ENCODE results near the gene IL17F. TPM values are rescaled to one million over a fixed set of nuclear protein-coding genes. Genes with fewer than 3 reads are reported as not detected.

IL17F gene
- total and polyA plus RNA-seq, 9 donors = not detected

DNA sequence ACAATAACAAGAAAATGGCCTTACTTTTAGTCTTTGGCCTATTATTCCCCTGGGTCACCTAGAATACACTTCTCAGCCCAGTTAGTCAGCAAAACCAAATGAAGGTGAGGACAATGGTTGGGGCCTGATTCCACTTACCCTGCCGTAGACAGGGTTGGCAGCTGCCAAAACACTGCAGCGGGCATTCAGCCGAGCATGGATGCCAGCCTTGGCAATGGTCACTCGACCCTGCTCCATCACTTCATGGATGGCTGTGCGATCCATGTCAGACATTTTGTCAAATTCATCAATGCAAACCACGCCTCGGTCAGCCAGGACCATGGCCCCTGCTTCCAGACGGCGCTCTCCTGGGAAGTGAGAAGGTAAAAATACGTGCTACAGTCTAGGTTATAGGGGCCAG, 31.8 kb upstream of the IL17F start:
- Histone ChIP-seq H3K27ac (ENCODE audit: low read length) (no peak overlapping the region), H3K4me1 (ENCODE audit: control insufficient read depth, insufficient read depth, low read length) (no peaks in the 10 kb centered on the region), H3K9me3 (replicated peaks; ENCODE audit: control insufficient read depth, low read depth, low read length) (no peaks in the 10 kb centered on the region), H3K36me3 (ENCODE audit: control insufficient read depth, insufficient read depth, low read length) (peaks cover 58% of the 10 kb centered on the region), H3K27me3 (ENCODE audit: control insufficient read depth, insufficient read depth, low read length) (no peaks in the 10 kb centered on the region), H3K4me3 (ENCODE audit: low read length) (no peak overlapping the region)
- DNase-seq = no peak
- 97% methylated on average over 9 of the region's 10 CpGs for WGBS (ENCODE audit: insufficient coverage)

DNA sequence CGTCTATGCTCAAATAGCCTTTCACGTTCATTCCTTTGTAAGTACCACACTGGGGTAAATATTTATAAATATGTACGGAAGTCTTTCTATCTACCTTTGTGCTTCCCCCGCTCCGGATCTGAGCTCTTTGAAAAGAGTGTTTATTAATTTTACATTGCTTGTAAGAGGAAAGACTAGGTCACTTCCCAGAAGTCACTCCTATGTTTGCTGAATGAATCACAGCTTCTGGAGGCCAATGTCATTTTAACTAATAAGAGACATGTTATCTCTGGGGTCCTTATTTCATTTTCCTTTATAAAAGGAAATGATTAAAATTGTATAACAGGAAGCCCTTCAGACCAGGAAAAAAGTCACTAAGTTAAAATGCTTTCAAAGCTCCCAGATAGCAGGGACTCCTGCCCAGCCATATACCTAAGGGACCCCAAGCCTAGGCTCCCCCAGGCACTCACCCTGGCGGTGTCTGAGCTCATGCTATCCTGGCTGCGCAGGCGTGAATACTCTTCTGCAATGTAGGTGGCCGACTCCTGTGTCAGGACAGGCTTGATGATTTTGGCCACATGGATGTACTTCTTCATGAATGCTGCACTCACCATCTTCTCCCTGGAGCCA, 27.7 kb upstream of the IL17F start:
- Histone ChIP-seq H3K9me3 (replicated peaks; ENCODE audit: control insufficient read depth, low read depth, low read length) (no peaks in the 10 kb centered on the region), H3K36me3 (ENCODE audit: control insufficient read depth, insufficient read depth, low read length) (peaks cover 64% of the 10 kb centered on the region), H3K4me1 (ENCODE audit: control insufficient read depth, insufficient read depth, low read length) (no peaks in the 10 kb centered on the region), H3K4me3 (ENCODE audit: low read length) (no peak overlapping the region), H3K27me3 (ENCODE audit: control insufficient read depth, insufficient read depth, low read length) (no peaks in the 10 kb centered on the region), H3K27ac (ENCODE audit: low read length) (no peak overlapping the region)
- 78% methylated on average over 4 of the region's 9 CpGs for WGBS (ENCODE audit: insufficient coverage)
- DNase-seq = no peak

- Histone ChIP-seq H3K27ac (ENCODE audit: low read length) (no peak overlapping the region), H3K9me3 (replicated peaks; ENCODE audit: control insufficient read depth, low read depth, low read length) (no peaks in the 10 kb centered on the region), H3K4me1 (ENCODE audit: control insufficient read depth, insufficient read depth, low read length) (no peaks in the 10 kb centered on the region), H3K4me3 (ENCODE audit: low read length) (no peak overlapping the region), H3K36me3 (ENCODE audit: control insufficient read depth, insufficient read depth, low read length) (peaks cover 53% of the 10 kb centered on the region), H3K27me3 (ENCODE audit: control insufficient read depth, insufficient read depth, low read length) (no peaks in the 10 kb centered on the region)
- WGBS (ENCODE audit: insufficient coverage) = 100% methylated on average over 1 of the region's 11 CpGs
- DNase-seq = peak; percentile 58
Observed at GRCh38 chr6:52263709-52264540, 19.6 kb upstream of the IL17F start.

- WGBS (ENCODE audit: insufficient coverage) = 90% methylated on average over 7 of the region's 9 CpGs
- Histone ChIP-seq H3K27ac (ENCODE audit: low read length) (no peak overlapping the region), H3K4me1 (ENCODE audit: control insufficient read depth, insufficient read depth, low read length) (no peaks in the 10 kb centered on the region), H3K27me3 (ENCODE audit: control insufficient read depth, insufficient read depth, low read length) (no peaks in the 10 kb centered on the region), H3K4me3 (ENCODE audit: low read length) (no peak overlapping the region), H3K36me3 (ENCODE audit: control insufficient read depth, insufficient read depth, low read length) (peaks cover 42% of the 10 kb centered on the region), H3K9me3 (replicated peaks; ENCODE audit: control insufficient read depth, low read depth, low read length) (no peaks in the 10 kb centered on the region)
- DNase-seq = no peak
Observed at GRCh38 chr6:52262620-52263344, 18.5 kb upstream of the IL17F start.

DNA sequence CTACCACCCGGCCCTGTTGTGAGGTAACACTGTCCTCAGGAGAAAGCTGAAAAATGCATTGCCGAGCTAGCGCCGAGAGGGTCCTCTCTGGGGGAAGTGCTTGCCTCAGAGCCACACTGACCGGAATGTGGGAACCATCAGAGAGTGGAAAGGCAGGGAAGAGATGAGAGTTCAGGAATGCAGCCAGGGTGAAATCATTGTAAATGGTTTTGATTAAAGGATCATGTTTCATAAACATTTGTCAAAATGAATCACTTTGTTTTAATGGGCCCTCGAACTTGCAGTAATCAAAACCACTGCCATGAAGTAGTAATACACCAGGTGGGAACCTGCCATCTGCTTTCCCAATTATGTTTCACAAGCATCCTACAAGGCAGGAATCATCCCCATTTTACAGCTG, 16.9 kb upstream of the IL17F start:
- H3K27ac ChIP-seq (ENCODE audit: low read length) = no peak overlapping the region
- no peaks in the 10 kb centered on the region for H3K27me3 ChIP-seq (ENCODE audit: control insufficient read depth, insufficient read depth, low read length)
- no peaks in the 10 kb centered on the region for H3K9me3 ChIP-seq (replicated peaks; ENCODE audit: control insufficient read depth, low read depth, low read length)
- WGBS (ENCODE audit: insufficient coverage) = 29% methylated on average over 4 of the region's 6 CpGs
- no peak overlapping the region for H3K4me3 ChIP-seq (ENCODE audit: low read length)
- peaks cover 31% of the 10 kb centered on the region for H3K36me3 ChIP-seq (ENCODE audit: control insufficient read depth, insufficient read depth, low read length)
- no peaks in the 10 kb centered on the region for H3K4me1 ChIP-seq (ENCODE audit: control insufficient read depth, insufficient read depth, low read length)
- peak; percentile 10 for DNase-seq

DNA sequence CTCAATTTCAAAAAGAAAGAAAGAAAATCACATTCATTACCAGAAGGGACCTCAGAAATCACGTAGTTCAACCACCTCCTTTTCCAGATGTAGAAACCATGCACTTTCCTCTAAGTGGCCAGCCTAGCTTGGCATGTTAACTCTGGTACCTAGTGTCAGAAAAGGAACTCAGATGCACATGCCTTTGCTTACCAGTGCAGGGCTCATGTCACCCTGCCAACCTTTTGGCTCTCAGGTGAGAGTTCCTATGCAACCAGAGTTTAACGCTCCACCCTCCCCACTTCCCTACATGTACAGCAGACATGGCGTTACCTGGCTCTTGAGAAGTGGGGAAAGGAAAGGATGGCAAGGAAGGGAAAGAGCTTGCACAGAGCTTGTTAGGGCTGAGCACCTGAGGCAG, 16.3 kb upstream of the IL17F start:
- WGBS (ENCODE audit: insufficient coverage) = no CpG with 5 or more reads among the region's 3 CpGs
- no peak overlapping the region for H3K4me3 ChIP-seq (ENCODE audit: low read length)
- no peaks in the 10 kb centered on the region for H3K9me3 ChIP-seq (replicated peaks; ENCODE audit: control insufficient read depth, low read depth, low read length)
- no peaks in the 10 kb centered on the region for H3K27me3 ChIP-seq (ENCODE audit: control insufficient read depth, insufficient read depth, low read length)
- DNase-seq = no peak
- no peak overlapping the region for H3K27ac ChIP-seq (ENCODE audit: low read length)
- H3K36me3 ChIP-seq (ENCODE audit: control insufficient read depth, insufficient read depth, low read length) = peaks cover 26% of the 10 kb centered on the region
- no peaks in the 10 kb centered on the region for H3K4me1 ChIP-seq (ENCODE audit: control insufficient read depth, insufficient read depth, low read length)

DNA sequence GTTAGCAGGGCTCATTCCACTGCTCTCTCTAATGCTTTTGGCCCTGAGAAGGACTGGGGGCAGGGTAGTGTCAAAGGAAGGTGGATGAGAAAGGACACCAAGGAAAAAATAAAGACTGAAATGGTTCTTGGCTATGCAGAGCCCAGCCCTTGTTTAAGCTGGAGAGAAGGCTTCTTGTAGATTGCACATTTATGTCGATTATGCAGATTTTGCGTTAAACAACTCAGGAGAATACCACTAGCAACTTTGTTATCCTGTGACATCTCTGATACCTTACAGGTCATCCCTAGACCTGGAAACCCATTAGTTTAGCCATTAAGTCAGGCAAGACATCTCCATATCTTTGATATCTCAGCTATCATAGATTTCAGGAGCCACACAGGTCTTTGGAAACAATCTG, 11.1 kb upstream of the IL17F start:
- Histone ChIP-seq H3K4me1 (ENCODE audit: control insufficient read depth, insufficient read depth, low read length) (no peaks in the 10 kb centered on the region), H3K9me3 (replicated peaks; ENCODE audit: control insufficient read depth, low read depth, low read length) (no peaks in the 10 kb centered on the region)

DNA sequence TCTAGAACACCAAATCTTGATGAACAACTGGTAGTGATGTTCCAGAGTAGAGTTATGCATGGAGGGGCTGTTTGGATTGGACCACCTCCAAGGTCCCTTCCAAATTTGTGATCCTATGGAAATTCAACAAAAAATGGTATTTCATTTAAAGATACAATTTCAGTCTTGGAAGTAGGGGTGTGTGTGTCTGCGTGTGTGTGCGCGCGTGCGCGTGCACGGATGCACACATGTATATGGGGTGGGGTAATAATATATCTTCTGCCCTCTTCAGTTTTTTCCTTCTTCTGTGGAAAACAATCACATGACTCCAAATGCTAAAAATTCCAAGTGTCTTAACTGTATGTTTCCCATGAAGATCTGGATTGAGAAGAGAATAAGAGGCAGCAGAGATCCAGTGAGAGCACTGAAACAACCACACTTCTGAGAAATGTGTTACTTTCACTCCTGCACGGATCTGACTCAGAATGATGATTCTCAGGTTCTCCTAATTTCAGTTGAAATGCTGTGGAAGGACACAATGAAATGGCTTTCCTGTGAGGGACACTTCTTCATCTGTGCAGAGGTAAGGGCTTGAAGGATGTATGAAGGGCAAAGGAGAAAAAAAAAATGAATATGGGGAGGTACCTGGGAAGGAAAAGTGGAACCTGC, 10.6 kb upstream of the IL17F start:
- 50% methylated on average over 1 of the region's 8 CpGs for whole genome bisulfite sequencing (ENCODE audit: insufficient coverage)
- H3K27ac ChIP-seq (ENCODE audit: low read length) = no peak overlapping the region
- no peaks in the 10 kb centered on the region for H3K27me3 ChIP-seq (ENCODE audit: control insufficient read depth, insufficient read depth, low read length)
- DNase-seq = no peak
- no peaks in the 10 kb centered on the region for H3K4me1 ChIP-seq (ENCODE audit: control insufficient read depth, insufficient read depth, low read length)
- H3K4me3 ChIP-seq (ENCODE audit: low read length) = no peak overlapping the region
- H3K9me3 ChIP-seq (replicated peaks; ENCODE audit: control insufficient read depth, low read depth, low read length) = no peaks in the 10 kb centered on the region
- no peaks in the 10 kb centered on the region for H3K36me3 ChIP-seq (ENCODE audit: control insufficient read depth, insufficient read depth, low read length)

More for the DNA sequence above, 11.1 kb upstream of the IL17F start:
- H3K36me3 ChIP-seq (ENCODE audit: control insufficient read depth, insufficient read depth, low read length) = no peaks in the 10 kb centered on the region
- WGBS (ENCODE audit: insufficient coverage) = 100% methylated on average over 1 of the region's 2 CpGs
- DNase-seq = no peak
- H3K27me3 ChIP-seq (ENCODE audit: control insufficient read depth, insufficient read depth, low read length) = no peaks in the 10 kb centered on the region
- no peak overlapping the region for H3K27ac ChIP-seq (ENCODE audit: low read length)
- H3K4me3 ChIP-seq (ENCODE audit: low read length) = no peak overlapping the region

GRCh38 chr6:52253494-52253893, 9.2 kb upstream of the IL17F start:
- no peak overlapping the region for H3K4me3 ChIP-seq (ENCODE audit: low read length)
- H3K27me3 ChIP-seq (ENCODE audit: control insufficient read depth, insufficient read depth, low read length) = no peaks in the 10 kb centered on the region
- no peak for DNase-seq
- H3K36me3 ChIP-seq (ENCODE audit: control insufficient read depth, insufficient read depth, low read length) = no peaks in the 10 kb centered on the region
- H3K27ac ChIP-seq (ENCODE audit: low read length) = no peak overlapping the region
- no peaks in the 10 kb centered on the region for H3K9me3 ChIP-seq (replicated peaks; ENCODE audit: control insufficient read depth, low read depth, low read length)
- no peaks in the 10 kb centered on the region for H3K4me1 ChIP-seq (ENCODE audit: control insufficient read depth, insufficient read depth, low read length)
- WGBS (ENCODE audit: insufficient coverage) = 17% methylated on average over 1 of the region's 9 CpGs

DNA sequence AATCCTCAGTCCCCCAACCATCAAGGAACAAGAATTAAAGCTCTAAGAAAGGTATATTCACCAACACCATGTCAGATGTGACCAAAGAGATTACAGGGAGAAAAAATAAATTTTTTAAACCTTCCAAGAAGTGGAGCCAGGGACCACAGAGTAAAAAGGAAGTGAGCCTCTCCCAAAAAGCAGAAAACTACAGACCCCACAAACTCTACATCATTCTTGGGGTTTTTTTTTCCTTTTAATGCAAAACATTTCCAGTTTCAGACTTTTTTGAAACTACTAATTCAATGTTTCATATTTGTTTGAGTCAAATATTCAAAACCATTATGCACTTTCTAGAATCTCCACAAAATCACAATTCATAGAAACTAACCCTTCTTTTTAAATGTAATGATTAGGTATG, 6.8 kb upstream of the IL17F start:
- Histone ChIP-seq H3K4me3 (ENCODE audit: low read length) (no peak overlapping the region), H3K27me3 (ENCODE audit: control insufficient read depth, insufficient read depth, low read length) (no peaks in the 10 kb centered on the region), H3K36me3 (ENCODE audit: control insufficient read depth, insufficient read depth, low read length) (no peaks in the 10 kb centered on the region), H3K4me1 (ENCODE audit: control insufficient read depth, insufficient read depth, low read length) (no peaks in the 10 kb centered on the region), H3K27ac (ENCODE audit: low read length) (no peak overlapping the region), H3K9me3 (replicated peaks; ENCODE audit: control insufficient read depth, low read depth, low read length) (no peaks in the 10 kb centered on the region)
- DNase-seq = no peak
